Lower leg skin (tissue), 3 donors: Measurements from ENCODE around the gene MAP4.

Experiments
- POLR2A ChIP-seq, 2 donors: fragments of 450-650 bp; IDR thresholded peaks; one replicate each; pipeline ENCODE4 v1.6.1; 2016 to 2017; ENCODE audit warnings: antibody characterized with exemption in 2 of 2, mild to moderate bottlenecking in 1 of 2, moderate library complexity in 1 of 2
- TF ChIP-seq, protein P1 (sequence below), 3 donors: fragments of 450-650 bp; IDR thresholded peaks; one replicate each; pipeline ENCODE4 v1.5.1; 2016; ENCODE audit warnings: antibody characterized with exemption in 3 of 3, mild to moderate bottlenecking in 3 of 3, moderate library complexity in 2 of 3

DNA sequence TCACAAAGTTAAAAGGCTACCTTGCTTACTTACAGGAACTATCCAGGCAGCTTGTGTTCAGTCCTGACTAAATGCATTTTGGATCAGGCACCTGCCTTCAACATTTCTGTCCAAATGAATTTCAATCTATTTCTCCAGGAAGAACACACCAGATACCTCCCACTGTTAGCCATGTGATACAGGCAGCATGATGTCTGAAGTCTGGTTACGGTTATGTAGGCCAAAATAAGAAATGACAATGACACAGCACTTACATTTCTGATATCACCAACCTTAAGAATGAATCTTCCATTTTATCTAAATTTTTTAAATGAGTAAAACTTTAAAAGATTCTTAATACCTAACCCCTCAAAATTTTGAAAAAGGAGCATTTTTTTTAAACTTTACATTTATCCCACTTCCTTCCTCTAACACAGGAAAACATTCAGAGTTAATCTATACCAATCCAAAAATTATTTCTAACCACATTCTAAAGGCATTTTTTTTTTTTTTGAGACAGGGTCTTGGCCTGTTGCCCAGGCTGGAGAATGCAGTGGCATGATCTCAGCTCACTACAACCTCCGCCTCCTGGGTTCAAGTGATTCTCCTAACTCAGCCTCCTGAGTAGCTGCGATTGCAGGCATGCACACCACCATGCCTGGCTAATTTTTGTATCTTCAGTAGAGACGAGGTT is at the start of gene MAP4:
- TF ChIP-seq, protein P1, sequence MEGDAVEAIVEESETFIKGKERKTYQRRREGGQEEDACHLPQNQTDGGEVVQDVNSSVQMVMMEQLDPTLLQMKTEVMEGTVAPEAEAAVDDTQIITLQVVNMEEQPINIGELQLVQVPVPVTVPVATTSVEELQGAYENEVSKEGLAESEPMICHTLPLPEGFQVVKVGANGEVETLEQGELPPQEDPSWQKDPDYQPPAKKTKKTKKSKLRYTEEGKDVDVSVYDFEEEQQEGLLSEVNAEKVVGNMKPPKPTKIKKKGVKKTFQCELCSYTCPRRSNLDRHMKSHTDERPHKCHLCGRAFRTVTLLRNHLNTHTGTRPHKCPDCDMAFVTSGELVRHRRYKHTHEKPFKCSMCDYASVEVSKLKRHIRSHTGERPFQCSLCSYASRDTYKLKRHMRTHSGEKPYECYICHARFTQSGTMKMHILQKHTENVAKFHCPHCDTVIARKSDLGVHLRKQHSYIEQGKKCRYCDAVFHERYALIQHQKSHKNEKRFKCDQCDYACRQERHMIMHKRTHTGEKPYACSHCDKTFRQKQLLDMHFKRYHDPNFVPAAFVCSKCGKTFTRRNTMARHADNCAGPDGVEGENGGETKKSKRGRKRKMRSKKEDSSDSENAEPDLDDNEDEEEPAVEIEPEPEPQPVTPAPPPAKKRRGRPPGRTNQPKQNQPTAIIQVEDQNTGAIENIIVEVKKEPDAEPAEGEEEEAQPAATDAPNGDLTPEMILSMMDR (IDR thresholded peaks at IDR 0.05), result no peak
- no peak for TF ChIP-seq POLR2A (IDR thresholded peaks at IDR 0.05)
